ENCODE measurements around the gene TTC31.

Gene TTC31

GRCh38 chr2:74542978-74543377 lies 60.1 kb downstream of the TTC31 start:
- in situ Hi-C loops (cut with MboI; ENCODE audit: low sequenced_read_pairs), result no loop called here
